Fibroblast of pulmonary artery (primary cell): ENCODE data around the gene LELP1.
"Not testable (repeated sequence)": the region's sequence is repeated elsewhere in the genome, so short reads cannot be mapped to it uniquely, and the experiment has no call there.

Experiments
- DNase-seq: peaks from one replicate; pipeline ENCODE4 v3.0.0-alpha.2; 2010; ENCODE audit warnings: low read depth
- H3K4me3 ChIP-seq: replicated peaks from 2 replicates; pipeline ENCODE4 v1.5.1; 2011; ENCODE audit warnings: low read depth, mild to moderate bottlenecking, control low read depth, low read length, moderate library complexity
- CTCF ChIP-seq: IDR thresholded peaks from 2 replicates; pipeline ENCODE4 v1.5.1; 2011; ENCODE audit warnings: mild to moderate bottlenecking, control low read depth, low read length, inconsistent platforms; ENCODE audit errors: missing control alignments

The LELP1 gene

GRCh38 chr1:153212201-153212600 lies 9.0 kb downstream of the LELP1 start:
- no peak for TF ChIP-seq CTCF
- H3K4me3 ChIP-seq = no peak overlapping the region
- no peak for DNase-seq

- no peak for TF ChIP-seq CTCF
- no peak overlapping the region for H3K4me3 ChIP-seq
- DNase-seq = no peak
Observed at GRCh38 chr1:153213519-153213918, 10.3 kb downstream of the LELP1 start.

GRCh38 chr1:153217212-153217611 lies 14.0 kb downstream of the LELP1 start, which contains the start of gene PRR9:
PRR9 (plus strand) TSS chr1:153217584; CDS start chr1:153218145, 561 bp downstream.
- H3K4me3 ChIP-seq = no peak within 1 kb of the TSS
- DNase-seq = no peak
- TF ChIP-seq CTCF = no peak

- no peak for DNase-seq
- TF ChIP-seq CTCF = no peak
- H3K4me3 ChIP-seq = no peak overlapping the region
Observed at GRCh38 chr1:153217744-153218416, 14.7 kb downstream of the LELP1 start.

- DNase-seq = no peak
- no peak for TF ChIP-seq CTCF
- no peak overlapping the region for H3K4me3 ChIP-seq
Observed at GRCh38 chr1:153220606-153221303, 17.5 kb downstream of the LELP1 start.

GRCh38 chr1:153223040-153223891 lies 20.0 kb downstream of the LELP1 start:
- peak; percentile 58 for TF ChIP-seq CTCF
- H3K4me3 ChIP-seq = not testable (repeated sequence)
- peak; percentile 60 for DNase-seq
